Effector memory CD8-positive, alpha-beta T cell (primary cell): ENCODE data around the gene GNPDA2.

Source experiments
- ATAC-seq: fragments of 150-1000 bp; cut with Tn5 transposase; replicated peaks from 2 replicates; pipeline ENCODE4 v1.10.0; 2021; ENCODE audit warnings: mild to moderate bottlenecking, moderate library complexity
- DNase-seq, 3 experiments: peaks; one replicate each; pipeline ENCODE4 v3.0.0; 2021
- H3K27ac Mint-ChIP-seq, 2 donors: one replicate each; pipeline ENCODE4 v1.8.0; 2022; ENCODE audit warnings: mild to moderate bottlenecking in 2 of 2, mixed read lengths in 2 of 2, moderate library complexity in 2 of 2
- H3K27me3 Mint-ChIP-seq, 2 donors: one replicate each; pipeline ENCODE4 v1.8.0; 2022; ENCODE audit warnings: mixed read lengths in 2 of 2
- H3K36me3 Mint-ChIP-seq: one replicate; pipeline ENCODE4 v1.8.0; 2022; ENCODE audit warnings: mild to moderate bottlenecking, moderate library complexity, mixed read lengths; ENCODE audit not compliant: insufficient read depth
- H3K4me1 Mint-ChIP-seq, 2 donors: one replicate each; pipeline ENCODE4 v1.8.0; 2022; ENCODE audit warnings: low read depth in 2 of 2, mixed read lengths in 2 of 2
- H3K4me3 Mint-ChIP-seq, 2 donors: one replicate each; pipeline ENCODE4 v1.8.0; 2022; ENCODE audit warnings: mild to moderate bottlenecking in 2 of 2, mixed read lengths in 2 of 2, moderate library complexity in 2 of 2
- H3K9me3 Mint-ChIP-seq, 2 donors: one replicate each; pipeline ENCODE4 v1.8.0; 2022; ENCODE audit warnings: mixed read lengths in 2 of 2

Gene GNPDA2

GRCh38 chr4:44671636-44672035, 54.7 kb downstream of the GNPDA2 start:
- Mint-ChIP-seq H3K27ac (no peak overlapping the region), H3K27me3 (peaks cover 31 to 48% of the 10 kb centered on the region in 2 donors), H3K36me3 (no peaks in the 10 kb centered on the region), H3K4me1 (no peaks in the 10 kb centered on the region), H3K9me3 (no peaks in the 10 kb centered on the region), H3K4me3 (no peak overlapping the region)
- DNase-seq (no peak), ATAC-seq (no peak)

- Mint-ChIP-seq H3K4me3 (no peak overlapping the region), H3K4me1 (no peaks in the 10 kb centered on the region), H3K9me3 (no peaks in the 10 kb centered on the region), H3K27me3 (peaks cover 31 to 48% of the 10 kb centered on the region in 2 donors), H3K27ac (no peak overlapping the region), H3K36me3 (no peaks in the 10 kb centered on the region)
- DNase-seq (no peak), ATAC-seq (no peak)
Measured at GRCh38 chr4:44670506-44671199, 55.7 kb downstream of the GNPDA2 start.

GRCh38 chr4:44668526-44668925, 57.8 kb downstream of the GNPDA2 start:
- H3K4me3 Mint-ChIP-seq: no peak overlapping the region
- H3K4me1 Mint-ChIP-seq: no peaks in the 10 kb centered on the region
- H3K9me3 Mint-ChIP-seq: no peaks in the 10 kb centered on the region
- no peaks in the 10 kb centered on the region for H3K36me3 Mint-ChIP-seq
- ATAC-seq: no peak
- no peak for DNase-seq
- H3K27me3 Mint-ChIP-seq: peaks cover 31 to 48% of the 10 kb centered on the region in 2 donors
- H3K27ac Mint-ChIP-seq: no peak overlapping the region

- Mint-ChIP-seq H3K9me3 (no peaks in the 10 kb centered on the region), H3K36me3 (no peaks in the 10 kb centered on the region), H3K27me3 (peaks cover 11 to 13% of the 10 kb centered on the region in 2 donors), H3K27ac (no peak overlapping the region), H3K4me3 (no peak overlapping the region), H3K4me1 (peaks cover 2 to 5% of the 10 kb centered on the region in 2 donors)
- DNase-seq: peak in 1 of 3 experiments; percentile 0
- ATAC-seq: no peak
Measured at GRCh38 chr4:44663539-44664263, 62.7 kb downstream of the GNPDA2 start.

GRCh38 chr4:44662623-44663005, 63.7 kb downstream of the GNPDA2 start:
- Mint-ChIP-seq H3K4me3 (no peak overlapping the region), H3K4me1 (peaks cover 2 to 5% of the 10 kb centered on the region in 2 donors), H3K36me3 (no peaks in the 10 kb centered on the region), H3K27me3 (peaks cover 6 to 10% of the 10 kb centered on the region in 2 donors), H3K27ac (no peak overlapping the region), H3K9me3 (no peaks in the 10 kb centered on the region)
- no peak for ATAC-seq
- DNase-seq: no peak

- Mint-ChIP-seq H3K36me3 (no peaks in the 10 kb centered on the region), H3K27me3 (peaks cover under 1 to 6% of the 10 kb centered on the region in 2 donors), H3K4me3 (no peak overlapping the region), H3K27ac (no peak overlapping the region), H3K4me1 (peaks cover 2 to 5% of the 10 kb centered on the region in 2 donors), H3K9me3 (no peaks in the 10 kb centered on the region)
- no peak for ATAC-seq
- DNase-seq: no peak
Measured at GRCh38 chr4:44661940-44662622, 64.3 kb downstream of the GNPDA2 start.

- no peak overlapping the region for H3K27ac Mint-ChIP-seq
- H3K27me3 Mint-ChIP-seq: peaks cover 0 to 6% of the 10 kb centered on the region in 2 donors
- ATAC-seq (no peak), DNase-seq (no peak)
- peaks cover 2 to 5% of the 10 kb centered on the region in 2 donors for H3K4me1 Mint-ChIP-seq
- H3K4me3 Mint-ChIP-seq: no peak overlapping the region
- no peaks in the 10 kb centered on the region for H3K36me3 Mint-ChIP-seq
- H3K9me3 Mint-ChIP-seq: no peaks in the 10 kb centered on the region
Measured at GRCh38 chr4:44660396-44660795, 66.0 kb downstream of the GNPDA2 start.

- ATAC-seq: no peak
Measured at GRCh38 chr4:44652002-44652401, 74.4 kb downstream of the GNPDA2 start.

More at GRCh38 chr4:44652002-44652401, 74.4 kb downstream of the GNPDA2 start:
- Mint-ChIP-seq H3K4me3 (no peak overlapping the region), H3K36me3 (no peaks in the 10 kb centered on the region), H3K9me3 (no peaks in the 10 kb centered on the region), H3K27me3 (peaks cover 3 to 16% of the 10 kb centered on the region in 2 donors), H3K4me1 (no peaks in the 10 kb centered on the region), H3K27ac (no peak overlapping the region)
- no peak for DNase-seq
